Measurements from ENCODE around the gene PLB1.

The PLB1 gene

GRCh38 chr2:28591711-28592335, 96.0 kb downstream of the PLB1 start:
- DNase-seq (ENCODE audit: low read depth): no peak
- TF ChIP-seq CTCF (IDR thresholded peaks at IDR 0.05; ENCODE audit: insufficient read depth, low read depth, low read length, missing control alignments): no peak
- no peak overlapping the region for H3K4me3 ChIP-seq (ENCODE audit: low read depth, low read length)

GRCh38 chr2:28592481-28592880, 96.6 kb downstream of the PLB1 start:
- no peak for TF ChIP-seq CTCF (IDR thresholded peaks at IDR 0.05; ENCODE audit: insufficient read depth, low read depth, low read length, missing control alignments)
- no peak overlapping the region for H3K4me3 ChIP-seq (ENCODE audit: low read depth, low read length)
- no peak for DNase-seq (ENCODE audit: low read depth)

- DNase-seq (ENCODE audit: low read depth): no peak
- no peak overlapping the region for H3K4me3 ChIP-seq (ENCODE audit: low read depth, low read length)
- no peak for TF ChIP-seq CTCF (IDR thresholded peaks at IDR 0.05; ENCODE audit: insufficient read depth, low read depth, low read length, missing control alignments)
These were observed 97.4 kb downstream of the PLB1 start for GRCh38 chr2:28593160-28593755.

GRCh38 chr2:28594000-28594331, 98.1 kb downstream of the PLB1 start:
- DNase-seq (ENCODE audit: low read depth): no peak
- TF ChIP-seq CTCF (IDR thresholded peaks at IDR 0.05; ENCODE audit: insufficient read depth, low read depth, low read length, missing control alignments): no peak
- no peak overlapping the region for H3K4me3 ChIP-seq (ENCODE audit: low read depth, low read length)

GRCh38 chr2:28594332-28595108, 98.7 kb downstream of the PLB1 start:
- no peak overlapping the region for H3K4me3 ChIP-seq (ENCODE audit: low read depth, low read length)
- TF ChIP-seq CTCF (IDR thresholded peaks at IDR 0.05; ENCODE audit: insufficient read depth, low read depth, low read length, missing control alignments): peak; percentile 84

GRCh38 chr2:28595323-28595722, 99.5 kb downstream of the PLB1 start:
- H3K4me3 ChIP-seq (ENCODE audit: low read depth, low read length): no peak overlapping the region
- DNase-seq (ENCODE audit: low read depth): no peak
- TF ChIP-seq CTCF (IDR thresholded peaks at IDR 0.05; ENCODE audit: insufficient read depth, low read depth, low read length, missing control alignments): no peak

More at GRCh38 chr2:28594332-28595108, 98.7 kb downstream of the PLB1 start:
- DNase-seq (ENCODE audit: low read depth): peak; percentile 86
